ENCODE results near the gene SNX7.

Gene SNX7

GRCh38 chr1:98732985-98733781, 71.7 kb downstream of the SNX7 start:
- H3K4me2 ChIP-seq (ENCODE audit: insufficient read depth, low read length): no peak overlapping the region
- no peaks in the 10 kb centered on the region for H3K4me1 ChIP-seq (ENCODE audit: insufficient read depth, low read length)
- H3K9ac ChIP-seq (ENCODE audit: low read depth, low read length): no peak overlapping the region
- H3K27ac ChIP-seq (ENCODE audit: low read length): no peak overlapping the region
- no peaks in the 10 kb centered on the region for H3K36me3 ChIP-seq (ENCODE audit: insufficient read depth, low read length)
- H3K27me3 ChIP-seq (ENCODE audit: insufficient read depth, low read length, poor library complexity): no peaks in the 10 kb centered on the region
- no peak overlapping the region; the same call in 1 of the 2 replicates for H2AFZ ChIP-seq (ENCODE audit: low read depth, low read length)
- TF ChIP-seq EZH2 (IDR thresholded peaks at IDR 0.05; ENCODE audit: borderline replicate concordance, low read depth, low read length, severe bottlenecking): no peak
- TF ChIP-seq, protein P1, sequence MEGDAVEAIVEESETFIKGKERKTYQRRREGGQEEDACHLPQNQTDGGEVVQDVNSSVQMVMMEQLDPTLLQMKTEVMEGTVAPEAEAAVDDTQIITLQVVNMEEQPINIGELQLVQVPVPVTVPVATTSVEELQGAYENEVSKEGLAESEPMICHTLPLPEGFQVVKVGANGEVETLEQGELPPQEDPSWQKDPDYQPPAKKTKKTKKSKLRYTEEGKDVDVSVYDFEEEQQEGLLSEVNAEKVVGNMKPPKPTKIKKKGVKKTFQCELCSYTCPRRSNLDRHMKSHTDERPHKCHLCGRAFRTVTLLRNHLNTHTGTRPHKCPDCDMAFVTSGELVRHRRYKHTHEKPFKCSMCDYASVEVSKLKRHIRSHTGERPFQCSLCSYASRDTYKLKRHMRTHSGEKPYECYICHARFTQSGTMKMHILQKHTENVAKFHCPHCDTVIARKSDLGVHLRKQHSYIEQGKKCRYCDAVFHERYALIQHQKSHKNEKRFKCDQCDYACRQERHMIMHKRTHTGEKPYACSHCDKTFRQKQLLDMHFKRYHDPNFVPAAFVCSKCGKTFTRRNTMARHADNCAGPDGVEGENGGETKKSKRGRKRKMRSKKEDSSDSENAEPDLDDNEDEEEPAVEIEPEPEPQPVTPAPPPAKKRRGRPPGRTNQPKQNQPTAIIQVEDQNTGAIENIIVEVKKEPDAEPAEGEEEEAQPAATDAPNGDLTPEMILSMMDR (IDR thresholded peaks at IDR 0.05; ENCODE audit: borderline replicate concordance, extremely low read depth, low read length, poor library complexity, severe bottlenecking): no peak
- DNase-seq: no peak
- no peak overlapping the region for H3K4me3 ChIP-seq (ENCODE audit: low read depth in 1 of 2, low read length in 2 of 2)
- H3K9me3 ChIP-seq (ENCODE audit: insufficient read depth, low read length, severe bottlenecking): no peaks in the 10 kb centered on the region
- no peak for ATAC-seq (ENCODE audit: insufficient read depth, low read depth)
- no peaks in the 10 kb centered on the region for H3K79me2 ChIP-seq (ENCODE audit: insufficient read depth, low read length)
- no peaks in the 10 kb centered on the region for H4K20me1 ChIP-seq (ENCODE audit: insufficient read depth, low read length)

DNA sequence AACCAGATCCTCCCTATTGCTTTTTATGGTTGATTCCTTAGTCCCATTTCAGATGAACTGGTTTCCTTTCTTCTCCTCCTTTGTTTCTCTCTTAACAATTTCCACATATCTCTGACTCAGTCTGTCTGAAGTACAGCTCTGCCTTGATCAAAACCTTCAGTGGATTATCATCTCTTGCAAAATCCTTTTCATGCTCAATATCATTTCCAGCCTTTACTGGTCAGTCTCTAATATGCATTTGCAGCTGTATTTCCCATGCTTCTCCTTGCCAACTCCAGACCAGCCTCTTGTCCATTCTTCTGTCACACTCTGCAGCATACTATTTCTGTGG, 72.2 kb downstream of the SNX7 start:
- Histone ChIP-seq H3K9me3 (ENCODE audit: insufficient read depth, low read length, severe bottlenecking) (no peaks in the 10 kb centered on the region), H3K27ac (ENCODE audit: low read length) (no peak overlapping the region)
- TF ChIP-seq, protein P1 (IDR thresholded peaks at IDR 0.05; ENCODE audit: borderline replicate concordance, extremely low read depth, low read length, poor library complexity, severe bottlenecking): no peak
- TF ChIP-seq EZH2 (IDR thresholded peaks at IDR 0.05; ENCODE audit: borderline replicate concordance, low read depth, low read length, severe bottlenecking): no peak

DNA sequence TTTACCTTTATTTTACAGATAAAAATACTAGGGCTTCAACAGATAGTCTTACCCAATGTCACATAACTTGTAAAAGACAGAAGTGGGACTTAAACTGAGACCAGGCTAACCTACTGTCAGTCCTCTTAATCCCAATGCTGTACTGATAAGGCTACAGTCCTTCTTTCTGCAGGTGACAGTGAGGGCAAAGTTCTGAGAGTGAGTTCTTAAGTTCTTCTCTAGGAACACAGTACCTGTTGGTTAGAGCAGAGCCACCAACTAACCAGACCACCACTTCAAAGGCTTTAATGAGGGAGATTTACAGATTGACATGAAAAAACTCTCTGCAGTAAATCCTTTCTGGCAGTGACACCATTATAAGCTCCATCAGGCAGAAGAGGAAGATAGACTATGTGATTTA, 74.2 kb downstream of the SNX7 start:
- no peak for TF ChIP-seq EZH2 (IDR thresholded peaks at IDR 0.05; ENCODE audit: borderline replicate concordance, low read depth, low read length, severe bottlenecking)
- TF ChIP-seq, protein P1 (IDR thresholded peaks at IDR 0.05; ENCODE audit: borderline replicate concordance, extremely low read depth, low read length, poor library complexity, severe bottlenecking): no peak
- no peak overlapping the region for H2AFZ ChIP-seq (ENCODE audit: low read depth, low read length)
- H3K27ac ChIP-seq (ENCODE audit: low read length): no peak overlapping the region
- H3K4me3 ChIP-seq (ENCODE audit: low read depth in 1 of 2, low read length in 2 of 2): no peak overlapping the region
- H3K79me2 ChIP-seq (ENCODE audit: insufficient read depth, low read length): no peaks in the 10 kb centered on the region
- H3K27me3 ChIP-seq (ENCODE audit: insufficient read depth, low read length, poor library complexity): no peaks in the 10 kb centered on the region
- H3K4me1 ChIP-seq (ENCODE audit: insufficient read depth, low read length): no peaks in the 10 kb centered on the region
- ATAC-seq (ENCODE audit: insufficient read depth, low read depth): peak; percentile 72
- no peaks in the 10 kb centered on the region for H3K36me3 ChIP-seq (ENCODE audit: insufficient read depth, low read length)
- H3K9ac ChIP-seq (ENCODE audit: low read depth, low read length): no peak overlapping the region
- H3K9me3 ChIP-seq (ENCODE audit: insufficient read depth, low read length, severe bottlenecking): no peaks in the 10 kb centered on the region
- H4K20me1 ChIP-seq (ENCODE audit: insufficient read depth, low read length): no peaks in the 10 kb centered on the region
- DNase-seq: no peak
- H3K4me2 ChIP-seq (ENCODE audit: insufficient read depth, low read length): no peak overlapping the region

More for the DNA sequence above, 72.2 kb downstream of the SNX7 start:
- ATAC-seq (ENCODE audit: insufficient read depth, low read depth): no peak
- no peak overlapping the region for H3K4me2 ChIP-seq (ENCODE audit: insufficient read depth, low read length)
- no peaks in the 10 kb centered on the region for H3K4me1 ChIP-seq (ENCODE audit: insufficient read depth, low read length)
- no peak for DNase-seq
- no peak overlapping the region; the same call in 1 of the 2 replicates for H2AFZ ChIP-seq (ENCODE audit: low read depth, low read length)
- H4K20me1 ChIP-seq (ENCODE audit: insufficient read depth, low read length): no peaks in the 10 kb centered on the region
- H3K9ac ChIP-seq (ENCODE audit: low read depth, low read length): no peak overlapping the region
- no peak overlapping the region for H3K4me3 ChIP-seq (ENCODE audit: low read depth in 1 of 2, low read length in 2 of 2)
- H3K36me3 ChIP-seq (ENCODE audit: insufficient read depth, low read length): no peaks in the 10 kb centered on the region
- no peaks in the 10 kb centered on the region for H3K27me3 ChIP-seq (ENCODE audit: insufficient read depth, low read length, poor library complexity)
- no peaks in the 10 kb centered on the region for H3K79me2 ChIP-seq (ENCODE audit: insufficient read depth, low read length)
